ENCODE results near the gene PCDH15.
"Not testable (repeated sequence)": the region's sequence is repeated elsewhere in the genome, so short reads cannot be mapped to it uniquely, and the experiment has no call there.

Gene PCDH15

DNA sequence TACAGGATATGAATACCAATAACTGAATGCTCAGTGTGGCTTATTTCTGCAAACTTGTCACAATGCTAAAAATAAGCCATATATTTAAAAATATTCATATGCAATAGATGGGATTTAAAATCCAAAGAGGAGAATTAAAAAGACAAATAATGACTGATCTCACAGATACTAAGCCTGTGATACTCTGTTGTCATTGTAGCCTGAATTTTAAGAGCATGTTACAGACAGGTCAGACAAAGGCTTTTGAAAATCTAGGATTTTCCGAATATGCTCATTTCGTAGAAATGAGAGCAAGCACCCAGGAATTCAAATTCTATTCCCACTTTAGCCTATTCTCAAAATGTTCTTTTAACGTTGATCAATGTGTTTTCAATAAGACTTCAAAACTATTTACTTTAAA lies 269.7 kb downstream of the PCDH15 start:
- DNase-seq: no peak

- DNase-seq: no peak
These were observed 270.7 kb downstream of the PCDH15 start for GRCh38 chr10:54530299-54530698.

- no peak for DNase-seq
These were observed 275.2 kb downstream of the PCDH15 start for GRCh38 chr10:54525816-54526215.

DNA sequence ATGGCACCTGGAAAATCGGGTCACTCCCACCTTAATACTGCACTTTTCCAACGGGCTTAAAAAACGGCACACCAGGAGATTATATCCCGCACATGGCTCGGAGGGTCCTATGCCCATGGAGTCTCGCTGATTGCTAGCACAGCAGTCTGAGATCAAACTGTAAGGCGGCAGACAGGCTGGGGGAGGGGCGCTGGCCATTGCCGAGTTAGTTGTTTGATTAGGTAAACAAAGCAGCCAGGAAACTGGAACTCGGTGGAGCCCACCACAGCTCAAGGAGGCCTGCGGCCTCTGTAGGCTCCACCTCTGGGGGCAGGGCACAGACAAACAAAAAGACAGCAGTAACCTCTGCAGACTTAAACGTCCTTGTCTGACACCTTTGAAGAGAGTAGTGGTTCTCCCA lies 285.8 kb downstream of the PCDH15 start:
- DNase-seq: not testable (repeated sequence)

- no peak for DNase-seq
These were observed 297.2 kb downstream of the PCDH15 start for GRCh38 chr10:54503863-54504262.

GRCh38 chr10:54501929-54502328 lies 299.1 kb downstream of the PCDH15 start:
- DNase-seq: no peak

GRCh38 chr10:54496852-54497251 lies 304.2 kb downstream of the PCDH15 start:
- DNase-seq: no peak

DNA sequence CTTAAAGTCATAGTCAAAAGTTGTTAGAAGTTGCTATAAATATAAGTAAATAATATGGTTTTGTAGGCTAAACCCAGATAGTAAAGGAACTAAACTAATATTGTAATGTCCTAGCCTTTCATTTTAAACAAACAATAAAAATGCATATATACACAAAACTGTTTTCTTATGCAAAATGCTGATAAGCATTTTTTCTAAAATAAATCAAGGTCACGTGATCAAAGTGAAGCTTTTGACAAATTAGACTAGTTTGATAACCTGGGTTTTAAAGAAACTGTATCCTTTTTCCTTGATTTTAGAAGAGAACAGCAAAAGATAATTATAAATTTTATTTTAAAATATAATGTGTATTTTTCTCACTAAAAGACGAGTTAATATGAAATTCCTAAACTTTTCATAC lies 313.3 kb downstream of the PCDH15 start:
- no peak for DNase-seq

DNA sequence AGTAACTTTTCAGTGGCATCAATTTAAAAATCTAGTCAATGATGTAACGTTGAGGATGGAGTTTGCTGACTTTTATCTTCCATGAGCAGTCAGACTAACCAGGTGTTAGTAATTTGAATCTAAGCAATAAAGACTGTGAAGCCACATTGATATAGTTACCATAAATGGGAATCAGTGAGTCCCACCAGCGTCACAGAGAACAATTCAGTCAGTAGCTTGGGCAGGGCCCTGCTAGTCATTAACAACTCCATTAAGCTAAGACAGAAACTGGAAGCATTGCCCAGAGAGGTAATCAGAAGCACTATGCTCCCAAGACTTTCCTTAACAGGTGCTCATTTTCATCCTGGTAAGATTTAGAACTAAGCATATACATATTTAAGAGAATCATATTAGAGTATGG lies 315.1 kb downstream of the PCDH15 start:
- DNase-seq: no peak

- DNase-seq: no peak
These were observed 316.8 kb downstream of the PCDH15 start for GRCh38 chr10:54484186-54484585.

- no peak for DNase-seq
These were observed 322.4 kb downstream of the PCDH15 start for GRCh38 chr10:54478601-54479000.

DNA sequence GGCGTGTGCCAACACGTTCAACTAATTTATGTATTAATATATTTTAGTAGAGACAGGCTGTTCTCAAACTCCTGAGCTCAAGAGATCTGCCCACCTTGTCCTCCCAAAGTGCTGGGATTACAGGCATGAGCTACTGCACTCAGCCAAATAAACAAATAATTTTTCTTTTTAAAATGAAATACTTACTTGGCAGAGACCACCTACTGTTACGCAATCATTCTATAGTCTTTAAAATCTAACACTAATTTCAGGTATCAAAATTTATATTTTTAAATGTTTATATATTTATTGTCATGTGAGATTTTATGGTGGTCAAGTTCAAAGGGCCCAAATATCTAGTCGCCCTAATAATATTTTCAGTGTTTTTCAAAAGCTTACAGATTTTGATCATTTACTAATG lies 323.3 kb downstream of the PCDH15 start:
- DNase-seq: no peak

- no peak for DNase-seq
These were observed 330.8 kb downstream of the PCDH15 start for GRCh38 chr10:54470324-54470631.

DNA sequence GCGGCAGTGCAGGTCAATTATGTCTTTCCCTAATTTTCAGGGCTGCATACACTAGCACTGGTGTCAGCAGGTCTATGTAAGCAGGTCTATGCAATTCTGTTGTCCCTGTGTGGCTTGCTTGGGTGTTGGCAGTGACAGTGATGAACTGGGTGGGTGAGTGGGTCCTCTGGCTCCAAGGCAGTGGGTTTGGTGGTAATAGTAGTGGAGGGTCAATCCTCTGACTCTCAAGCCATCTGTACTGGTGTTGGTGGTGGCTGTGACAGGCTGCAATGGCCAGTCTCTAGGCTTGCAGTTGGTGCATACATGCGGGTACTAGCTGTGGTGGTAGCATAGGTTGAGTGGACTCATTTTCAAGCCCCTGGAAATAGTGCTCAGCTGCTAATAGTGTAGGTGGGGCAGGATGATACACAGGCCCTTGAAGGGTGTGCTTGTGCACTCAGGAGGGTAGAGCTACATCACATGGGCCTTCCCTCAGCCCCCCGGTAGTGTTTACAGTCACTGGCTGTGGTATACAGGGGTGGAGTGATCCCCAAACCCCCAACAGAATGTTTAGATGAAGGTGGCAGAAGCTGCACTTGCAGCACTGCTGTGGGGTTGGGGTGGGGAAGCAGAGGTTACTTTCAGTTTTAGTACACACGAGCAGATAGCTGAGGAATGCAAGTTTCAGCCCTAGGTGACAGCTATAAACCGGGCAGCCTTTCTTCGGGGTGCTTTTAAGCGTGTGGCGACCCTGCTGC lies 331.3 kb downstream of the PCDH15 start:
- no peak for DNase-seq

DNA sequence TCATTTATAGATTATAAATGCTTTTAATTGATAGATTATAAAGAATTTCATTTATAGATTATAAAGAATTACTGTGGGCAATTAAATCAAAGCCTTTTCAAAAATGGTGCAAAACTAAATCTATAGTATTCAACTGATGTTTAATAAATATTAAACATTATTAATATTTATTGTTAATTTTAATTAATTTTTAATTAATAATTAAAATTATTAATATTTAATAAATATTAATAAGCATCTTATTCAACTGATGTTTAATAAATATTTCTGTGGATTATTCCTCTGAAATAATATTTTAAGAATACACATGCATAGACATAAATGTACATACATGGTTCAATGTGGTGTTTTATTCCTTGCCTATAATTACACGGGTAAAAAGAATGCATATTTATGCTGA lies 346.8 kb downstream of the PCDH15 start:
- no peak for DNase-seq

- DNase-seq: no peak
These were observed 352.0 kb downstream of the PCDH15 start for GRCh38 chr10:54449056-54449455.

DNA sequence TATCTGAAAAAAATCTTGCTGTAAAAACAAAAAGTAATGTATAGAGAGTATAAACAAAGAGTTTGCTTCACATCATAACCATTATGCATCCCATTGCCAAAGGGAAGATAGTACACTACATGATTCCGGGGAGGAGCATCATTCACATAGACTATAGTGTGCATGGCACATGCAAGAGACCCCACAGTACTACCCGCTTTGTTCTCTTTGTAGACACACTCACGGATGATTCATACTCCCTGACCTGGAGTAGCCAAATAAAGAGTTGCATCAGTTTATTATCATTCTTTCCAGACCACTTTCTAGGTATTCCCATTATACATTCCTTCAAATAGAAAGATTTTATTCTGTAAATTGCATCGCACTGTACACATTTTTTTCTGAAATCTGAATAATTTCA lies 356.9 kb downstream of the PCDH15 start:
- no peak for DNase-seq

GRCh38 chr10:54441275-54441674 lies 359.8 kb downstream of the PCDH15 start:
- DNase-seq: no peak

DNA sequence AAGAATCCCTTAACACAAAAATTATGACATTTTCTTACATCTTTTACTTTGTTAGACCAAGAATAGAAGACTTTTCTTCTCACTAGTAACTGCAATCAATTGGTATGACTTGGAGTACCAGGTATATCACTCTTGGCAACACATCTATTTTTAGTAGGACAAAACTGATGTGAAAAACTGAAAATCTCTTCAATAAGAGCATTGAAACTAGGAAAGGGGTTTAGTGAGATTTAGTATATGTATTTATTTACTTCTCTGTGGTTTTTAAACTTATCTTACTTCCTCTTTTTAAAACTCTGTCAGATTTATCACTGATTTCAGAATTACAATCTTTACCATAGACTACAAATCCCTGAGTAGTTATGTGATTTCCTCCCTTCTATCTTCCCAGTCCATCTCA lies 366.2 kb downstream of the PCDH15 start:
- no peak for DNase-seq

GRCh38 chr10:54415483-54415882 lies 385.5 kb downstream of the PCDH15 start:
- DNase-seq: no peak

GRCh38 chr10:54402576-54402975 lies 398.5 kb downstream of the PCDH15 start:
- DNase-seq: peak; percentile 0

- no peak for DNase-seq
These were observed 405.0 kb downstream of the PCDH15 start for GRCh38 chr10:54396031-54396430.

GRCh38 chr10:54394598-54394997 lies 406.4 kb downstream of the PCDH15 start:
- DNase-seq: not testable (repeated sequence)

GRCh38 chr10:54372179-54372578 lies 428.9 kb downstream of the PCDH15 start:
- DNase-seq: no peak

- no peak for DNase-seq
These were observed 432.0 kb downstream of the PCDH15 start for GRCh38 chr10:54368984-54369383.

GRCh38 chr10:54363390-54363789 lies 437.6 kb downstream of the PCDH15 start:
- no peak for DNase-seq

Measured in fibroblast of skin of right quadriceps (primary cell).